K562 (cell line): ENCODE measurements around the gene BBS1.

Experiments used
- EHMT2 ChIP-seq: fragments of 450-650 bp; IDR thresholded peaks from 2 replicates; pipeline ENCODE4 v1.6.1; 2018; ENCODE audit warnings: antibody characterized with exemption
- ILK ChIP-seq: fragments of 450-650 bp; IDR thresholded peaks from 2 replicates; pipeline ENCODE4 v1.6.1; 2016; ENCODE audit warnings: missing genetic modification characterization, low read depth, mild to moderate bottlenecking, missing compliant biosample characterization, moderate library complexity, borderline replicate concordance
- MTA2 ChIP-seq: fragments of 450-650 bp; IDR thresholded peaks from 2 replicates; pipeline ENCODE4 v1.6.1; 2016; ENCODE audit warnings: low read depth
- POLR2A ChIP-seq: fragments of 450-650 bp; conservative IDR thresholded peaks from 2 replicates; pipeline ENCODE4 v1.6.1; 2016
- YY1 ChIP-seq, 3 experiments: IDR thresholded peaks; 2 replicates each; pipeline ENCODE4 v1.6.1; 2011; ENCODE audit warnings: low read length in 2 of 3, mild to moderate bottlenecking in 2 of 3, moderate library complexity in 2 of 3, borderline replicate concordance in 1 of 3, control low read depth in 1 of 3, low read depth in 1 of 3; ENCODE audit not compliant: insufficient read depth in 3 of 3, insufficient replicate concordance in 2 of 3, control insufficient read depth in 1 of 3, insufficient read length in 1 of 3; ENCODE audit errors: extremely low read depth in 1 of 3
- ZBTB7A ChIP-seq: IDR thresholded peaks from 2 replicates; pipeline ENCODE4 v1.6.1; 2011; ENCODE audit warnings: low read depth, mild to moderate bottlenecking, low read length, moderate library complexity, borderline replicate concordance; ENCODE audit not compliant: control insufficient read depth
- ZNF668 ChIP-seq: fragments of 250-450 bp; sonication (Bioruptor Pico); IDR thresholded peaks from 2 replicates; pipeline ENCODE4 v1.8.0; 2022; ENCODE audit warnings: mild to moderate bottlenecking, inconsistent platforms
- TF ChIP-seq, protein P1 (sequence below), 3 experiments: IDR thresholded peaks in 2 of 3; conservative IDR thresholded peaks in 1 of 3; 2 replicates each; pipeline ENCODE4 v1.5.1; 2011 to 2012; ENCODE audit warnings: low read length in 3 of 3, mild to moderate bottlenecking in 3 of 3, control low read depth in 2 of 3, improper control_type of control experiment in 1 of 3, inconsistent platforms in 1 of 3, low read depth in 1 of 3, mixed read lengths in 1 of 3, moderate library complexity in 1 of 3; ENCODE audit not compliant: insufficient read depth in 2 of 3
- TF ChIP-seq, protein P2 (sequence below): fragments of 450-650 bp; IDR thresholded peaks from 2 replicates; pipeline ENCODE4 v1.7.1; 2018; ENCODE audit warnings: mild to moderate bottlenecking, low read depth; ENCODE audit not compliant: partially characterized antibody

DNA sequence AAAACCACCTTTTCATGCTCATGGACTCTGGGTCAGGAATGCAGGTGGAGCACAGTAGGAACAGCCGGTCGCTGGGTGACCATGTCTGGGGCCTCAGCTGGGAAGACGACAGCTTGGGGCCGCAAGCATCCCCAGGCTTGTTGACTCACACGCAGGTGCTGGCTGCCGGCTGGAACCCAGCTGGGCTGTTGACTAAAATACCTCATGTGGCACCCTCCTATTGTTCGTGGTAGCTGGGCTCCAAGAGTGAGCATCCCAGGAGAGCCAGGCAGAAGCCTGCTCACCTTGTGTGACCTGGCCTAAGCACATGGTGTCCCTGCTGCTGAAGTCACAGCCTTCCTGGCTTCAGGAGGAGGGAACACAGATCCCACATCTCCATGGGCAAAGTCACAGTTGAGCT is 20.8 kb upstream of the BBS1 start:
- TF ChIP-seq ZBTB7A (no peak), ZNF668 (CRISPR knock-in tag) (no peak), ILK (tag) (no peak), YY1 (IDR thresholded peaks at IDR 0.05; ENCODE audit: borderline replicate concordance in 1 of 3, control insufficient read depth in 1 of 3, extremely low read depth in 1 of 3, insufficient read depth in 3 of 3, insufficient read length in 1 of 3, insufficient replicate concordance in 2 of 3, low read depth in 1 of 3, low read length in 2 of 3) (no peak), MTA2 (no peak), POLR2A (no peak), EHMT2 (no peak)
- TF ChIP-seq, protein P1, sequence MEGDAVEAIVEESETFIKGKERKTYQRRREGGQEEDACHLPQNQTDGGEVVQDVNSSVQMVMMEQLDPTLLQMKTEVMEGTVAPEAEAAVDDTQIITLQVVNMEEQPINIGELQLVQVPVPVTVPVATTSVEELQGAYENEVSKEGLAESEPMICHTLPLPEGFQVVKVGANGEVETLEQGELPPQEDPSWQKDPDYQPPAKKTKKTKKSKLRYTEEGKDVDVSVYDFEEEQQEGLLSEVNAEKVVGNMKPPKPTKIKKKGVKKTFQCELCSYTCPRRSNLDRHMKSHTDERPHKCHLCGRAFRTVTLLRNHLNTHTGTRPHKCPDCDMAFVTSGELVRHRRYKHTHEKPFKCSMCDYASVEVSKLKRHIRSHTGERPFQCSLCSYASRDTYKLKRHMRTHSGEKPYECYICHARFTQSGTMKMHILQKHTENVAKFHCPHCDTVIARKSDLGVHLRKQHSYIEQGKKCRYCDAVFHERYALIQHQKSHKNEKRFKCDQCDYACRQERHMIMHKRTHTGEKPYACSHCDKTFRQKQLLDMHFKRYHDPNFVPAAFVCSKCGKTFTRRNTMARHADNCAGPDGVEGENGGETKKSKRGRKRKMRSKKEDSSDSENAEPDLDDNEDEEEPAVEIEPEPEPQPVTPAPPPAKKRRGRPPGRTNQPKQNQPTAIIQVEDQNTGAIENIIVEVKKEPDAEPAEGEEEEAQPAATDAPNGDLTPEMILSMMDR (IDR thresholded peaks at IDR 0.05 in 2 of 3, conservative IDR thresholded peaks at IDR 0.05 in 1 of 3; ENCODE audit: insufficient read depth in 2 of 3, low read depth in 1 of 3, low read length in 3 of 3) = no peak
- TF ChIP-seq, protein P2, sequence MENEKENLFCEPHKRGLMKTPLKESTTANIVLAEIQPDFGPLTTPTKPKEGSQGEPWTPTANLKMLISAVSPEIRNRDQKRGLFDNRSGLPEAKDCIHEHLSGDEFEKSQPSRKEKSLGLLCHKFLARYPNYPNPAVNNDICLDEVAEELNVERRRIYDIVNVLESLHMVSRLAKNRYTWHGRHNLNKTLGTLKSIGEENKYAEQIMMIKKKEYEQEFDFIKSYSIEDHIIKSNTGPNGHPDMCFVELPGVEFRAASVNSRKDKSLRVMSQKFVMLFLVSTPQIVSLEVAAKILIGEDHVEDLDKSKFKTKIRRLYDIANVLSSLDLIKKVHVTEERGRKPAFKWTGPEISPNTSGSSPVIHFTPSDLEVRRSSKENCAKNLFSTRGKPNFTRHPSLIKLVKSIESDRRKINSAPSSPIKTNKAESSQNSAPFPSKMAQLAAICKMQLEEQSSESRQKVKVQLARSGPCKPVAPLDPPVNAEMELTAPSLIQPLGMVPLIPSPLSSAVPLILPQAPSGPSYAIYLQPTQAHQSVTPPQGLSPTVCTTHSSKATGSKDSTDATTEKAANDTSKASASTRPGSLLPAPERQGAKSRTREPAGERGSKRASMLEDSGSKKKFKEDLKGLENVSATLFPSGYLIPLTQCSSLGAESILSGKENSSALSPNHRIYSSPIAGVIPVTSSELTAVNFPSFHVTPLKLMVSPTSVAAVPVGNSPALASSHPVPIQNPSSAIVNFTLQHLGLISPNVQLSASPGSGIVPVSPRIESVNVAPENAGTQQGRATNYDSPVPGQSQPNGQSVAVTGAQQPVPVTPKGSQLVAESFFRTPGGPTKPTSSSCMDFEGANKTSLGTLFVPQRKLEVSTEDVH = no peak
